Body of pancreas (tissue), 4 donors: Measurements from ENCODE around the gene IL15RA.

Experiments
- CTCF ChIP-seq, 7 experiments: fragments of 450-650 bp in 4 of 7; fragments of 200-600 bp in 3 of 7; sonication (generic) in 3 of 7; IDR thresholded peaks; one replicate each; pipeline ENCODE4 v1.5.1; 2016 to 2019; ENCODE audit warnings: antibody characterized with exemption in 7 of 7
- POLR2A ChIP-seq, 3 donors: fragments of 450-650 bp; IDR thresholded peaks; one replicate each; pipeline ENCODE4 v1.6.1; 2016; ENCODE audit warnings: antibody characterized with exemption in 3 of 3, mild to moderate bottlenecking in 2 of 3

DNA sequence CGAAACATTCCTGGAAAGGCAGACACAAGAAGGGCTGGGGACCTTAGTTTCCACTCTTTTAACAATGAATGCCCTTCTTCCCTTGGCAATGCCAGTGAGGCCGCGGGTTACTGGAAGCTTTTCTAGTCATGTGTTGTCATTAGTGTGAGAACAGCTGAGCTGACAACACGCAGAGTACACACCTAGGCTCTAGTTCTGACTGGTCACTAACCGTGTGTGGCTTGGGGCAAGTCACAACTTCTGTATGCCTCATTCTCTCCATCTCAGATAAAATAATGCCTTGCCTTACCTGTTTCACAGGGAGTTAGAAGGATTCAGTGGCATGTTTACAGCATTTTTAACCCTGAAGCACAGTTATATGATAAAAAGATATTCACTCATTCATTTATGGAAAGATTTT, 55.6 kb downstream of the IL15RA start:
- TF ChIP-seq CTCF (IDR thresholded peaks at IDR 0.05) (no peak), POLR2A (IDR thresholded peaks at IDR 0.05) (no peak)
